ENCODE measurements around the gene OR7G2.
"Not testable (repeated sequence)": the region's sequence is repeated elsewhere in the genome, so short reads cannot be mapped to it uniquely, and the experiment has no call there.

DNA sequence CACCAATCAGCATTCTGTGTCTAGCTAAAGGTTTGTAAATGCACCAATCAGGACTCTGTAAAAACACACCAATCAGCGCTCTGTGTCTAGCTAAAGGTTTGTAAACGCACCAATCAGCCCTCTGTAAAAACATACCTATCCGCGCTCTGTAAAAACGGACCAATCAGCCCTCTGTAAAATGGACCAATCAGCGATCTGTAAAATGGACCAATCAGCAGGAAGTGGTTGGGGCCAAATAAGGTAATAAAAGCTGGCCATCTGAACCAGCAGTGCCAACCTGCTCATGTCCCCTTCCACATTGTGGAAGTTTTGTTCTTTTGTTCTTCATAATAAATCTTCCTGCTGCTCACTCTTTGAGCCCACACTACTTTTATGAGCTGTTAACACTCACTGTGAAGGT, 53.6 kb downstream of the OR7G2 start:
- TF ChIP-seq, protein P1, sequence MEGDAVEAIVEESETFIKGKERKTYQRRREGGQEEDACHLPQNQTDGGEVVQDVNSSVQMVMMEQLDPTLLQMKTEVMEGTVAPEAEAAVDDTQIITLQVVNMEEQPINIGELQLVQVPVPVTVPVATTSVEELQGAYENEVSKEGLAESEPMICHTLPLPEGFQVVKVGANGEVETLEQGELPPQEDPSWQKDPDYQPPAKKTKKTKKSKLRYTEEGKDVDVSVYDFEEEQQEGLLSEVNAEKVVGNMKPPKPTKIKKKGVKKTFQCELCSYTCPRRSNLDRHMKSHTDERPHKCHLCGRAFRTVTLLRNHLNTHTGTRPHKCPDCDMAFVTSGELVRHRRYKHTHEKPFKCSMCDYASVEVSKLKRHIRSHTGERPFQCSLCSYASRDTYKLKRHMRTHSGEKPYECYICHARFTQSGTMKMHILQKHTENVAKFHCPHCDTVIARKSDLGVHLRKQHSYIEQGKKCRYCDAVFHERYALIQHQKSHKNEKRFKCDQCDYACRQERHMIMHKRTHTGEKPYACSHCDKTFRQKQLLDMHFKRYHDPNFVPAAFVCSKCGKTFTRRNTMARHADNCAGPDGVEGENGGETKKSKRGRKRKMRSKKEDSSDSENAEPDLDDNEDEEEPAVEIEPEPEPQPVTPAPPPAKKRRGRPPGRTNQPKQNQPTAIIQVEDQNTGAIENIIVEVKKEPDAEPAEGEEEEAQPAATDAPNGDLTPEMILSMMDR (IDR thresholded peaks at IDR 0.05) = not testable (repeated sequence)
- TF ChIP-seq POLR2A (IDR thresholded peaks at IDR 0.05) = not testable (repeated sequence)
